Measurements from ENCODE around the gene OR56B4.

GRCh38 chr11:6116638-6117037, 9.2 kb downstream of the OR56B4 start:
- TF ChIP-seq, protein P1, sequence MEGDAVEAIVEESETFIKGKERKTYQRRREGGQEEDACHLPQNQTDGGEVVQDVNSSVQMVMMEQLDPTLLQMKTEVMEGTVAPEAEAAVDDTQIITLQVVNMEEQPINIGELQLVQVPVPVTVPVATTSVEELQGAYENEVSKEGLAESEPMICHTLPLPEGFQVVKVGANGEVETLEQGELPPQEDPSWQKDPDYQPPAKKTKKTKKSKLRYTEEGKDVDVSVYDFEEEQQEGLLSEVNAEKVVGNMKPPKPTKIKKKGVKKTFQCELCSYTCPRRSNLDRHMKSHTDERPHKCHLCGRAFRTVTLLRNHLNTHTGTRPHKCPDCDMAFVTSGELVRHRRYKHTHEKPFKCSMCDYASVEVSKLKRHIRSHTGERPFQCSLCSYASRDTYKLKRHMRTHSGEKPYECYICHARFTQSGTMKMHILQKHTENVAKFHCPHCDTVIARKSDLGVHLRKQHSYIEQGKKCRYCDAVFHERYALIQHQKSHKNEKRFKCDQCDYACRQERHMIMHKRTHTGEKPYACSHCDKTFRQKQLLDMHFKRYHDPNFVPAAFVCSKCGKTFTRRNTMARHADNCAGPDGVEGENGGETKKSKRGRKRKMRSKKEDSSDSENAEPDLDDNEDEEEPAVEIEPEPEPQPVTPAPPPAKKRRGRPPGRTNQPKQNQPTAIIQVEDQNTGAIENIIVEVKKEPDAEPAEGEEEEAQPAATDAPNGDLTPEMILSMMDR (IDR thresholded peaks at IDR 0.05), result no peak
- TF ChIP-seq POLR2A (IDR thresholded peaks at IDR 0.05), result no peak

All from esophagus squamous epithelium (tissue), 4 donors.